SKM-1 (cell line): Measurements from ENCODE around the gene PTGES.
"Not testable (repeated sequence)": the region's sequence is repeated elsewhere in the genome, so short reads cannot be mapped to it uniquely, and the experiment has no call there.

Experiments used
- DNase-seq: peaks from one replicate; lab custom pipeline; 2025; ENCODE audit not compliant: unreplicated experiment; lab: John Stamatoyannopoulos, UW

PTGES gene, protein sequence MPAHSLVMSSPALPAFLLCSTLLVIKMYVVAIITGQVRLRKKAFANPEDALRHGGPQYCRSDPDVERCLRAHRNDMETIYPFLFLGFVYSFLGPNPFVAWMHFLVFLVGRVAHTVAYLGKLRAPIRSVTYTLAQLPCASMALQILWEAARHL

GRCh38 chr9:129752900-129753729 lies at the start of gene PTGES:
TSS of gene PTGES (minus strand) at chr9:129753042. CDS start at chr9:129753012, 30 bp downstream.
- DNase-seq: no peak

DNA sequence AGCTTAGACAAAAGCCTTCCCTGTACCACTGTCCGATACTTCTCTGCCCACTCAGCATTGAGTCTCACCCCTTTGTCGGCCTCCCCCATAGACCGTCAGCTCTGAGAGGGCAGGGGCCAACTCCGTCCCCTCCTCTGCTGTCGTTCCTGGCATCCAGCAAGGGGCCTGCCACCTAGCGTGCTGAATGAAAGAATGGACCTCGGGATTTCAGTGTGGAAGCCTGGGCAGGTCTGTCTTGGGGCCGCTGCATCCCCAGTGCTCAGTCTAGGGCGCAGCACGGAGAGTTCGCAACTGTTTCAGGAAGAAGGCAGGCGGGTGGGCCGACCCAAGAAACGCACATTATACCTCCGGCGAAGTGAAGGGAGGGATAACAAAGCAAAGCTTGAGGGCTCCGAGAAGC lies 48.7 kb upstream of the PTGES start:
- no peak for DNase-seq

- DNase-seq: no peak
These were observed 46.1 kb upstream of the PTGES start for GRCh38 chr9:129798973-129799372.

GRCh38 chr9:129796029-129796428 lies 43.2 kb upstream of the PTGES start:
- DNase-seq: not testable (repeated sequence)

DNA sequence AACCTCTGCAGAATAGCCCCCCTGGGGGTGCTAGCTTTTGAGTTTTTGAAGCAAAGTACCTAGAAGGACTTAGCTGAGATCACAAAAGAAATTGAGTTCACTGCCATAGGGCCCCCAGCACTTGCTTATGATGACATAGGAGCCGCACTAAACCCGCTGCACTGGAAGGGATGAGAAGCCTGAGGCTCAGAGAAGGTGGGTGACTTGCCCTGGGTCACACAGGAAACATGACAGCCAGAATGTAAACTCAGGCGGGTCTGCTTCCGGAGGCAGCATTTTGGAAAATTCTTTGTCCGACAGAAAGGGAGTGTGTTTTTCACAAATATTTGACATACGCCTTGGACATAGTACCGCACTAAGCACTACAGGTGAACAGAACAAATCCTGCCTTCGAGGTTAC lies 41.7 kb upstream of the PTGES start:
- no peak for DNase-seq

GRCh38 chr9:129786481-129786880 lies 33.6 kb upstream of the PTGES start:
- DNase-seq: no peak

DNA sequence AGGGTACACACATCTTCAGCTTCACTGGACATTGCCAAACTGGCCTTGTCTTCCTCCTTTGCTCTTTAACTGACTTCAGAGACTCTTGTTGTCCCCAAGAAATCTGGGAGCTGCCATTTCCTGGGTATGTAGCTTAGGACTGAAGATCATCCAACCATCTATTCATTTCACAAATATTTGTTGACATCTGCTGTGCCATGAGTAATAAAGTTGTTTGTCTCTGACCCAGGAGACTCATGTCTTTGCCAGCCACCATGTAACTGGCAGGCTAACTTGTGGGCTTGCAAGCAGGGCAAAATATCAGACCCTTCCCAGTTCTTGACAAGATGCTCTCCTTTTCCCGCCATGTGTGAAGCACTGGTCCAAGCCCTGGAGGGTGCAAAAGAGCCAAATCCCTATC lies 33.0 kb upstream of the PTGES start:
- no peak for DNase-seq

- DNase-seq: not testable (repeated sequence)
These were observed 32.1 kb upstream of the PTGES start for GRCh38 chr9:129784970-129785369.

- DNase-seq: peak; percentile 67
These were observed 30.9 kb upstream of the PTGES start for GRCh38 chr9:129783516-129784361.

- DNase-seq: no peak
These were observed 29.1 kb upstream of the PTGES start for GRCh38 chr9:129781981-129782380.

GRCh38 chr9:129781131-129781530 lies 28.3 kb upstream of the PTGES start:
- no peak for DNase-seq

DNA sequence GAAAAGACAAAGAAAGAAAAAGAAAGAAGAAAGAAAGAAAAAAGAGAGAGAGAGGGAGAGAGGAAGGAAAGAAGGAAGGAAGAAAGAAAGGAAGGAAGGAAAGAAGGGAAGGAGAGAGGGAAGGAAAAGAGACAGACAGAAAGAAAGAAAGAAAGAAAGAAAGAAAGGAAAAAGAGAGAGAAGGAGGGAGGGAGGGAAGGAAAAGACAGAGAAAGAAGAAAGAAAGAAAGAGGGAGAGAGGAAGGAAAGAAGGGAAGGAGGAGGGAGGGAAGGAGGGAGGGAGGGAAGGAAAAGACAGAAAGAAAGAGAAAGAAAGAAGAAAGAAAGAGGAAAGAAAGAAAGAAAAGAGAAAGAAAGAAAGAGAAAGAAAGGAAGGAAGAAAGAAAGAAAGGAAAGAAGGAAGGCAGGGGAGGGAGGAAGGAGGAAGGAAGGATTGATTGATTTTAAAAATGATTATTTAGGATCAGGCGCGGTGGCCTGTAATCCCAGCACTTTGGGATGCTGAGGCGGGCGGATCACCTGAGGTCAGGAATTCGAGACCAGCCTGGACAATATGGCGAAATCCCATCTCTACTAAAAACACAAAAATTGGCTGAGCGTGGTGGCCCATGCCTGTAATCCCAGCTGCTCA lies 26.8 kb upstream of the PTGES start:
- no peak for DNase-seq

DNA sequence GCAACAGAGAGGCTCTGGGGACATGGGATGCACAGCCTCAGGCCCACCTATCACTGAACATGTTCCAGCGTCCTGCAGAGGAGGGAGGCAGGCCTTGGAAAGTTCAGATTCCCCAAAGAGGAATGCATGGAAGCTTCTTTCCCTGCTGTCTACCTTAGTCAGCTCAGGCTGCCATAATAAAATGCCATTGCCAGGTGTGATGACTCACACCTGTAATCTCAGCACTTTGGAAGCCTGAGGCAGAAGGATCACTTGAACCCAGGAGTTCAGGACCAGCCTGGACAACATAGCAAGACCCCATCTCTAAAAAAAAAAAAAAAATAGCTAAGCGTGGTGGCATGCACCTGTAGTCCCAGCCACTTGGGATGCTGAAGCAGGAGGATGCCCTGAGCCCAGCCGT lies 25.6 kb upstream of the PTGES start:
- no peak for DNase-seq

DNA sequence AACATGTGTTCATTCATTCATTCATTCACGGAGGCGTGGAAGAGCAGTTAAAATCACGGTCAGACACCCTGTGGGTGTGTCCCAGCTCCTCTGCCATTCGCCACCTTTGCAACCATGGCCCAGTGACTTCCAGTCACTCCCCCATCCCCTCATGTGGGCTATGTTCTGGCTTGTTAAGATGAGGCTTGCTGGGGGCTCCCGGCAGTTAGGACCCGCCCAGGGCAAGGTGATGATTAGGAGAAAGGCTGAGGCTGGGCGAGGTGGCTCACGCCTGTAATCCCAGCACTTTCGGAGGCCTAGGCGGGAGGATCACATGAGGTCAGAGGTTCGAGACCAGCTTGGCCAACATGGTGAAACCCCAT lies 24.9 kb upstream of the PTGES start:
- no peak for DNase-seq

- peak; percentile 98 for DNase-seq
These were observed 24.3 kb upstream of the PTGES start for GRCh38 chr9:129776938-129777768.

DNA sequence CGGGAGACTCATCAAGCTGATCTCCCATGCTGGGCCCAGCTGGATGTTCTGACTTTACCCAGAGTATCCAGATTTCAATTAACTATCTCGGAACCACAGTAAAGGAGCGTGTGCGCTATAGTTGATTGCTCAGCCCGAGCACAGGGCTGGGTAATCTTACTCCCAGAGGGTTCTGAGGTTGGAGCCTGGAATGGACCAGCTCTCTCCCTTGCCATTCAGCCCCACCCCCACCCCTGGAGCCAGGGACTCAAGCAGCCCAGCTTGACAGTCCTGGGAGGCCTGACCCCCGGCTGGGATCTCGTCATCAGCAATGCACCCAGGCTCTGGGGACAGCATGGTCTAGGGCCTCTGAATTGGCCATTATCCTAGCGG lies 23.7 kb upstream of the PTGES start:
- no peak for DNase-seq

DNA sequence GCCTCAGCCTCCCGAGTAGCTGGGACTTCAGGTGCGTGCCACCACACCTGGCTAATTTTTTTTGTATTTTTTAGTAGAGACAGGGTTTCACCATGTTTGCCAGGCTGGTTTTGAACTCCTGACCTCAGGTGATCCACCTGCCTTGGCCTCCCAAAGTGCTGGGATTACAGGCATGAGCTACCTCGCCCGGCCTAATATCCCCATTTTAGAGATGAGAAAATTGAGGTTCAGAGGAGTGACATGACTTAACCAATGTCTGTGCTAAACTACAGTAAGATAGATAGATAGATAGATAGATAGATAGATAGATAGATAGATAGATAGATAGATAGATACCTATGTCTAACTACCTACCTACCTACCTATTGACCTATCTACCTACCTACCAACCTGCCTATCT lies 23.3 kb upstream of the PTGES start:
- not testable (repeated sequence) for DNase-seq

DNA sequence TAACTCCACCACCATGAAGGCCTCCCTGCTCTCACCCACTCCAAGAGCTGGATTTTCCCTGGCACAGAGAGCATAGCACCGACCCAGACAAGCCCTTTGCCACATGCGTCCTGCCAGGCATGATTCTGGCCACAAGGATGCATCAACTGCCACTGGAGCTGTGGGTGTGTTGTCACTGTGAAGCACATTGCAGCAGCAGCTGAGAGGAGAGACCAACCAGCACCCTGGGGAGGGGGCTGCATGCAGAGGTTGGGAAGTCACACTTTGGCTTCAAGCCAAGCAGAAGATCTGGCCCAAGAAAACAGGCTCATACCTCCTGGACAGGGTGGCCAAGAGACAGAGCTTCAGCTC lies 22.6 kb upstream of the PTGES start:
- no peak for DNase-seq

DNA sequence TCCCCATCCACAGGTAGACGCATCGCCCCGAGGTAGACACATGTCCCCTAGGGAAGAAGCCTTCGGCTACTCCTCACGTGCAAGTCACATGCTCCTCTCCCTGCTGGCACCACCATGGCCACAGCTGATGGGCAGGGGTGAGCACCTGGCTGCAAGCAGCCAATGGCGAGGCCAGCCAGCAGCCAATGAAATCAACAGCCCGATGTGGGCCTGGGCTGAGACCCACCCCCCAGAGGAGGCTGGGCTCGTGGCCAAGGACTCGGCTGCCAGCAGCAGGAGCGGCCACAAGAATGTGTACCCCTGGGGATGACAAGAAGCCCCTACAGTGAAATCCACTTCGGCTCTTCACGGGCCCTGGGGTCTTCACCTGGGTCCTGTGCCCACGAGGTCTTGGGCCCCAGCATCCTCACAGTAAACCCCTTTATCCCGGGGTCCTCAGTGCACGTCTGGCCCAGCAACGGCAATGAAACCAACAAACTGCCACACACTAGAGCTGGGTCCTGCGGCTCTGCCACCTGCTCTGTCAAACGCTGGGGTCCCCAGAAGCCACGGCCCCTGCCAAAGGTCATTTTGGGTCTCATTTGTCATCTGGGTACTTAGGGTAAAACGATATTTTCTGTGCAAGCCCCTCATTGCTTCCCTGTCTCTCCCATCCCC lies 22.1 kb upstream of the PTGES start:
- no peak for DNase-seq
